ENCODE results near the gene GNPDA2.

GNPDA2 gene

GRCh38 chr4:44716597-44716996 lies 9.8 kb downstream of the GNPDA2 start:
- Histone ChIP-seq H3K27me3 (ENCODE audit: insufficient read depth, poor library complexity, severe bottlenecking) (no peaks in the 10 kb centered on the region), H3K27ac (replicated peaks) (no peak overlapping the region), H3K4me3 (replicated peaks; ENCODE audit: insufficient read depth, low read length) (no peak overlapping the region)
- TF ChIP-seq, protein P1, sequence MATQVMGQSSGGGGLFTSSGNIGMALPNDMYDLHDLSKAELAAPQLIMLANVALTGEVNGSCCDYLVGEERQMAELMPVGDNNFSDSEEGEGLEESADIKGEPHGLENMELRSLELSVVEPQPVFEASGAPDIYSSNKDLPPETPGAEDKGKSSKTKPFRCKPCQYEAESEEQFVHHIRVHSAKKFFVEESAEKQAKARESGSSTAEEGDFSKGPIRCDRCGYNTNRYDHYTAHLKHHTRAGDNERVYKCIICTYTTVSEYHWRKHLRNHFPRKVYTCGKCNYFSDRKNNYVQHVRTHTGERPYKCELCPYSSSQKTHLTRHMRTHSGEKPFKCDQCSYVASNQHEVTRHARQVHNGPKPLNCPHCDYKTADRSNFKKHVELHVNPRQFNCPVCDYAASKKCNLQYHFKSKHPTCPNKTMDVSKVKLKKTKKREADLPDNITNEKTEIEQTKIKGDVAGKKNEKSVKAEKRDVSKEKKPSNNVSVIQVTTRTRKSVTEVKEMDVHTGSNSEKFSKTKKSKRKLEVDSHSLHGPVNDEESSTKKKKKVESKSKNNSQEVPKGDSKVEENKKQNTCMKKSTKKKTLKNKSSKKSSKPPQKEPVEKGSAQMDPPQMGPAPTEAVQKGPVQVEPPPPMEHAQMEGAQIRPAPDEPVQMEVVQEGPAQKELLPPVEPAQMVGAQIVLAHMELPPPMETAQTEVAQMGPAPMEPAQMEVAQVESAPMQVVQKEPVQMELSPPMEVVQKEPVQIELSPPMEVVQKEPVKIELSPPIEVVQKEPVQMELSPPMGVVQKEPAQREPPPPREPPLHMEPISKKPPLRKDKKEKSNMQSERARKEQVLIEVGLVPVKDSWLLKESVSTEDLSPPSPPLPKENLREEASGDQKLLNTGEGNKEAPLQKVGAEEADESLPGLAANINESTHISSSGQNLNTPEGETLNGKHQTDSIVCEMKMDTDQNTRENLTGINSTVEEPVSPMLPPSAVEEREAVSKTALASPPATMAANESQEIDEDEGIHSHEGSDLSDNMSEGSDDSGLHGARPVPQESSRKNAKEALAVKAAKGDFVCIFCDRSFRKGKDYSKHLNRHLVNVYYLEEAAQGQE (IDR thresholded peaks at IDR 0.05; ENCODE audit: insufficient replicate concordance, low read depth) = no peak
- no peak for TF ChIP-seq POLR2AphosphoS5 (IDR thresholded peaks at IDR 0.05; ENCODE audit: low read depth)
- TF ChIP-seq SPI1 (IDR thresholded peaks at IDR 0.05; ENCODE audit: borderline replicate concordance, low read depth) = no peak
- DNase-seq (ENCODE audit: low read depth in 1 of 2, low spot score in 1 of 2) = no peak

- no peak for DNase-seq (ENCODE audit: low read depth in 1 of 2, low spot score in 1 of 2)
- TF ChIP-seq SPI1 (IDR thresholded peaks at IDR 0.05; ENCODE audit: borderline replicate concordance, low read depth) (no peak), GABPA (IDR thresholded peaks at IDR 0.05; ENCODE audit: low read depth) (no peak), POLR2AphosphoS5 (IDR thresholded peaks at IDR 0.05; ENCODE audit: low read depth) (no peak)
- TF ChIP-seq, protein P1 (IDR thresholded peaks at IDR 0.05; ENCODE audit: insufficient replicate concordance, low read depth) = no peak
- TF ChIP-seq, protein P2, sequence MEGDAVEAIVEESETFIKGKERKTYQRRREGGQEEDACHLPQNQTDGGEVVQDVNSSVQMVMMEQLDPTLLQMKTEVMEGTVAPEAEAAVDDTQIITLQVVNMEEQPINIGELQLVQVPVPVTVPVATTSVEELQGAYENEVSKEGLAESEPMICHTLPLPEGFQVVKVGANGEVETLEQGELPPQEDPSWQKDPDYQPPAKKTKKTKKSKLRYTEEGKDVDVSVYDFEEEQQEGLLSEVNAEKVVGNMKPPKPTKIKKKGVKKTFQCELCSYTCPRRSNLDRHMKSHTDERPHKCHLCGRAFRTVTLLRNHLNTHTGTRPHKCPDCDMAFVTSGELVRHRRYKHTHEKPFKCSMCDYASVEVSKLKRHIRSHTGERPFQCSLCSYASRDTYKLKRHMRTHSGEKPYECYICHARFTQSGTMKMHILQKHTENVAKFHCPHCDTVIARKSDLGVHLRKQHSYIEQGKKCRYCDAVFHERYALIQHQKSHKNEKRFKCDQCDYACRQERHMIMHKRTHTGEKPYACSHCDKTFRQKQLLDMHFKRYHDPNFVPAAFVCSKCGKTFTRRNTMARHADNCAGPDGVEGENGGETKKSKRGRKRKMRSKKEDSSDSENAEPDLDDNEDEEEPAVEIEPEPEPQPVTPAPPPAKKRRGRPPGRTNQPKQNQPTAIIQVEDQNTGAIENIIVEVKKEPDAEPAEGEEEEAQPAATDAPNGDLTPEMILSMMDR (IDR thresholded peaks at IDR 0.05; ENCODE audit: insufficient read depth, low read length) = no peak
- Histone ChIP-seq H3K27ac (replicated peaks) (no peak overlapping the region), H3K4me3 (replicated peaks; ENCODE audit: insufficient read depth, low read length) (no peak overlapping the region), H3K27me3 (ENCODE audit: insufficient read depth, poor library complexity, severe bottlenecking) (no peaks in the 10 kb centered on the region)
Measured at GRCh38 chr4:44713125-44713524, 13.2 kb downstream of the GNPDA2 start.

- no peak for DNase-seq (ENCODE audit: low read depth in 1 of 2, low spot score in 1 of 2)
- Histone ChIP-seq H3K27ac (replicated peaks) (no peak overlapping the region), H3K27me3 (ENCODE audit: insufficient read depth, poor library complexity, severe bottlenecking) (no peaks in the 10 kb centered on the region), H3K4me3 (replicated peaks; ENCODE audit: insufficient read depth, low read length) (no peak overlapping the region)
- TF ChIP-seq, protein P2 (IDR thresholded peaks at IDR 0.05; ENCODE audit: insufficient read depth, low read length) = no peak
- TF ChIP-seq GABPA (IDR thresholded peaks at IDR 0.05; ENCODE audit: low read depth) (no peak), POLR2AphosphoS5 (IDR thresholded peaks at IDR 0.05; ENCODE audit: low read depth) (no peak), SPI1 (IDR thresholded peaks at IDR 0.05; ENCODE audit: borderline replicate concordance, low read depth) (no peak)
- TF ChIP-seq, protein P1 (IDR thresholded peaks at IDR 0.05; ENCODE audit: insufficient replicate concordance, low read depth) = no peak
Measured at GRCh38 chr4:44704673-44705072, 21.7 kb downstream of the GNPDA2 start.
